HAP-1 (cell line): ENCODE data around the gene FAM229A.

Experiments used
- DNase-seq, 2 experiments: peaks; one replicate each; pipeline ENCODE4 v3.0.0-alpha.2; 2016 to 2020; ENCODE audit warnings: low spot score in 2 of 2
- H3K27me3 ChIP-seq: fragments of 250-450 bp; sonication (Bioruptor Pico); 2 replicates; pipeline ENCODE4 v1.5.1; 2020; ENCODE audit warnings: low read depth, mild to moderate bottlenecking, moderate library complexity
- H3K36me3 ChIP-seq: fragments of 250-450 bp; sonication (Bioruptor Pico); replicated peaks from 2 replicates; pipeline ENCODE4 v1.5.1; 2020; ENCODE audit warnings: mild to moderate bottlenecking
- H3K4me1 ChIP-seq: fragments of 250-450 bp; sonication (Bioruptor Pico); 2 replicates; pipeline ENCODE4 v1.5.1; 2020; ENCODE audit warnings: mild to moderate bottlenecking
- H3K4me3 ChIP-seq: fragments of 250-450 bp; sonication (Bioruptor Pico); 2 replicates; pipeline ENCODE4 v1.5.1; 2020; ENCODE audit warnings: mild to moderate bottlenecking, moderate library complexity
- H3K9me3 ChIP-seq: fragments of 250-450 bp; sonication (Bioruptor Pico); 2 replicates; pipeline ENCODE4 v1.5.1; 2020; ENCODE audit warnings: mild to moderate bottlenecking, moderate library complexity
- in situ Hi-C: fragments of 300-500 bp; cut with MboI; formaldehyde crosslinking; loops from 3 replicates; pipeline ENCODE4 v1.14.3; 2020; ENCODE audit warnings: low sequenced_read_pairs, inconsistent platforms, mixed read lengths

Gene FAM229A

DNA sequence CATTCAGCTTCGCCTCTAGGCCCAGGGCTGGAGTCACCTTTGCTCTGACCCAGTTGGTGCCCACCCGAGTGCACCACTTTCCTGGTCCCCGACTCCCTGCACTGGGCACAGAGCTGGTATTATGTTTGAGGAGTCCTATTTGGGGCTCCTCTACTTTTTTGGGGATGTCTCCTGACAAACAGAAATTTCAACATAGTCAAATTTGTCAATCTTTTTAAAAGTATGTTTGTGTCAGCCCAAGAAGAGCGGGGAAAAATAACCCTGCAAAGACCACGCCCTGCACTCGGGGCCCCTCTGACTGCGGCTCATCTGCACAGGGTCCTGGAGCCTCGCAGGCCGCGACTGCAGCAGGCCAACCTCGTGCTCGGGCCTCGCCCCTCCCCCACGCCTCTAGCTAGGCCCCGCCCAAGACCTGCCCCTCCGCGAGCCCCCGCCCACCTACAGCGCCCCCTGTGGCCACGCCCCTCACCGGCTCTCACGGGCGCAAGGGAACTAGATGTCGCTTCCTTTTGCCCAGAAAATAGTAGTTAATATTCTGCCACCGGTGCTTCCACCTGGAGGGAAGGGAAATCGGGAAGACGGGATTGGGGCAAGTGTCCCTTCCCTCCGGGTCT lies 11.4 kb downstream of the FAM229A start:
- in situ Hi-C loops = no loop called here
- Histone ChIP-seq H3K9me3 (0 out of 2 replicates have a peak, but pooled peaks cover 5% of the 10 kb centered on the region), H3K27me3 (no peaks in the 10 kb centered on the region), H3K36me3 (peaks cover 3% of the 10 kb centered on the region; the same call in 1 of the 2 replicates), H3K4me1 (peaks cover 8% of the 10 kb centered on the region), H3K4me3 (peak overlapping the region; percentile 59)
- DNase-seq = peak; percentile 55 to 88

DNA sequence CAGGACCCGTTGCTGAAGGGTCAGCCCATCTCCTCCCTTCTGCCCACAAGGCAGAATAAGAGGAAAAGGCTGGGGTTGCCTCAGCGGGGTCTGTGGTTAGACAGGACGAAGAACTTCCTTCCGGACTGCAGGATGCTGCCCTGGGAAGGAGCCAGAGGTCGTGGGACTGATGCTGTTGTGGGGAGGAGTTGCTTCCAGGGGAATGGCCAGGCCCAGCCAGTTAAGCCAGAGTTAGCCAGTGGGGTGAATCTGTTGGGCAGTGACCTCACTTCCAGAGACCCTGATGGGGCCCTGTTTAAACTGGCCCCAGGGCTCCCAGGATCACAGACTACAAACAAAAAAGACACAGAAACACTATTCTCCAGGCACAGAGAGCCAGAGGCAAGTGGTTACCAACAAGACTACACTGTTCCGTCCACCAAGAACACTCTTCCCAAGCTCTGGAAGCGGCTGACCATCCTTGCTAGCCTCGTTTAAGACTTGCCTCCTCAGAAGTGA lies 13.0 kb downstream of the FAM229A start:
- DNase-seq = no peak
- H3K36me3 ChIP-seq = peaks cover 3% of the 10 kb centered on the region; the same call in 1 of the 2 replicates
- in situ Hi-C loops = no loop called here
- H3K4me3 ChIP-seq = no peak overlapping the region
- H3K4me1 ChIP-seq = peaks cover 8% of the 10 kb centered on the region
- H3K27me3 ChIP-seq = no peaks in the 10 kb centered on the region
- 0 out of 2 replicates have a peak, but pooled peaks cover 5% of the 10 kb centered on the region for H3K9me3 ChIP-seq

DNA sequence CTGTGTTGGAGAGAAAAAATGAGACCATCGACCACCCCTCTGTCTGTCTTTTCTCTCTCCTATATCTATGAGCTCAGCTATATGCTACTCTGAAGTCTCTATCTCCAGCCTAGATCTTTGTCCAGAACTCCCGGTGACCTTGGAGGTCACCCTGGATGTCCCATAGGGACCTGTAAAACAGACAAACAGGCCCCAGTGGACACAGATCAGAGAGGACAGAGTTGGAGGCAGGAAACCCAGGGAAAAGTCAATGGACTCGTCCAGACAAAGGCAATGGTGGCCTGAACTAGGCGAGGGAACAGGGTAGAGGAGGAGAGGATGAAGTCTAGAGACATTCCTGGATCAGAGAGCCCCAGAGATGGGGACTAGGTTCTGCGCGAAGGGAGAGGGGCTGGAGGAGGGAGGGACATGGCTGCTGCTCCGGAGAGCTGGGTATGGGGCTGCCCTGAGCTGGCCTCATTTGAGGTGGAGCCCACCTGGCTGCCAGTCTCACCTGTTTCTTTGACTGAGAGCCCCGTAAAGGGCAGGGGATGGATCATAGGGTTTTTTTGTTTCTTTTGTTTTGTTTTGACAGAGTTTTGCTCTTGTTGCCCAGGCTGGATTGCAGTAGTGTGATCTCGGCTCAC lies 15.6 kb downstream of the FAM229A start:
- H3K4me3 ChIP-seq = no peak overlapping the region
- no peak for DNase-seq
- peaks cover 3% of the 10 kb centered on the region; the same call in 1 of the 2 replicates for H3K36me3 ChIP-seq
- no peaks in the 10 kb centered on the region for H3K27me3 ChIP-seq
- 0 out of 2 replicates have a peak, but pooled peaks cover 5% of the 10 kb centered on the region for H3K9me3 ChIP-seq
- in situ Hi-C loops = no loop called here
- H3K4me1 ChIP-seq = peaks cover 3% of the 10 kb centered on the region; the same call in 1 of the 2 replicates

DNA sequence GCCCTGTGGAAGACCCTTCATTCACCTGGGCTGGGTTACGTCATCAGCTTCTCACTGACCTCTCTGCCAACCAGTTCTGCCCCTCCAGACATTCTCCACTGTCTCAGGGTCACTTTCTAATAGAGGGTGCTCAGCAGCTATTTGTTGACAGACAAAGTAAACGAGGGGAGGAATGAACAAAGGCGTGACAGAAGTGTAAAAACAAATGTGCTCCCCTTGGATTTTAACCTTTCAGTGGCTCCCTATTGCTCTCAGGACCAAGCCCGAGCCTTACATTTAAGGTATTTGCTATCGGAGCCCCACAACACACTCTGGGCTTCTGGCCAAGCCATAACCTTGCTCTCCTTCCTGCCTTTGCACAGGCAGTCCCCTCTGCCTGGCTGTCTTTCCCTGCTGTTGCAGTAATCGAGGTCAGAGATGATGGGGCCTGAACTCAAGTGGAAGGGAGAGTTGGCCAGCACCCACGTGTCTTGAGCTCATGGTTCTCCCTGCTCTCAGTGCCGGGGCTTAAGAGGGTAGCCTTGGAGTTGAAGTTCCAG lies 16.9 kb downstream of the FAM229A start:
- no peaks in the 10 kb centered on the region for H3K9me3 ChIP-seq
- in situ Hi-C loops = no loop called here

DNA sequence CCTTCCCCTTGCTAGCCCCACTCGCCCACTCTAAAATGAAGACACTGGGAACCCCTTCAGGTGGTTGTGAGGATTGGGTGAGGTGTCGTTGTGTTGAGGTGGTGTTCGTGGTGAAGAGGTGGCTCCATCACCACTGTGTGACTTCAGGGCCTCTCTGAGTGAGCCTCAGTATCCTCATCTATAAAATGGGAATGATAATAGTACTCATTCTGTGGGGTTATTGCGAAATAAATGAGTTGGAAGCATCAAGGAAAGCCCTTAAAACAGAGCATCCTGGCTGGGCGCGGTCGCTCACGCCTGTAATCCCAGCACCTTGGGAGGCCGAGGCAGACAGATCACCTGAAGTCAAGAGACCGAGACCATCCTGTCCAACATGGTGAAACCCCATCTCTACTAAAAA lies 19.6 kb downstream of the FAM229A start:
- H3K36me3 ChIP-seq = no peaks in the 10 kb centered on the region
- H3K4me1 ChIP-seq = no peaks in the 10 kb centered on the region
- no peaks in the 10 kb centered on the region for H3K27me3 ChIP-seq
- H3K4me3 ChIP-seq = no peak overlapping the region
- no peaks in the 10 kb centered on the region for H3K9me3 ChIP-seq
- no peak for DNase-seq
- in situ Hi-C loops = no loop called here

More for the DNA sequence above, 16.9 kb downstream of the FAM229A start:
- Histone ChIP-seq H3K36me3 (no peaks in the 10 kb centered on the region), H3K27me3 (no peaks in the 10 kb centered on the region), H3K4me3 (no peak overlapping the region), H3K4me1 (no peaks in the 10 kb centered on the region)
- DNase-seq = no peak

DNA sequence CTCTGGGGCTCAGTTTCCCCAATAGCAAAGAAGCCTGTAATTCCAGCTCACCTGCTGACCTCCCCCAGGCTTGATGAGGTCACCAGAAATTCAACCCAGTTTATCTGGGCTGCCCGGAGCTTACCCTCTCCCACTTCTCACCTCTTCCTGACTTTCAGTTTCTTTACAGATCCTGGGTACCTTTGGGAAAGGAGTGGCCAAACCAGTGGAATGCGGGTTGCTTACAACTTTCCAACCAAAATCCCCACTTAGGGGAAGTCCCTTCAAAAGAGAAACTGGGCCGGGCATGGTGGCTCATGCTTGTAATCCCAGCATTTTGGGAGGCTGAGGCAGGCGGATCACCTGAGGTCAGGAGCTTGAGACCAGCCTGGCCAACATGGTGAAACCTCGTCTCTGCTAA lies 20.3 kb downstream of the FAM229A start:
- Histone ChIP-seq H3K36me3 (no peaks in the 10 kb centered on the region), H3K4me1 (no peaks in the 10 kb centered on the region), H3K9me3 (no peaks in the 10 kb centered on the region), H3K4me3 (no peak overlapping the region), H3K27me3 (no peaks in the 10 kb centered on the region)
- in situ Hi-C loops = no loop called here
- no peak for DNase-seq

DNA sequence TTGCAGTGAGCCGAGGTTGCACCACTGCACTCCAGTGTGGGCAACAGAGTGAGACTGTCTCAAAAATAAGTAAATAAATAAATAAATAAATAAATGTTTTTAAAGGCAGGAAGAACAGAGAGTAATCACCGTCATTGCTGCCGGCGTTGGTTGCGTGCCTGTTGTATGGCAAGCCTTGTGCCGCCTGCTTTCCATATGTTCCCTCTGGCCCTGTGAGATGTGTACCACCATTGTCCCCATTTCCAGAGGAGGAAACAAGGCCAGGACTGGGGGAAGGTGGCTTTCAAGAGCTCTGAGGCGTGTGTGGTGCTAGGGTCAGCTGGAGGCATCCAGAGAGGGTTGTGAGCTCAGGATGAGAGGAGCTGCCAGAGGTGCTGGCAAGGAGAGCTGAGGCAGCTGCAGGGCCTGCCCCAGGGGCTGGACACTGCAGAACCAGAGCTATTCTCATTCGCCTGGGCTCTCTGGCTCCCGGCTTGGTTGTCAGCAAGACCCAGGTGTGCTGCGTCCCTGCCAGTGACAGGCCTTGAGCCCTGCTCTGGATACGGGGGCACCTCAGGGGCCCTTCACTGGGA lies 21.0 kb downstream of the FAM229A start:
- H3K36me3 ChIP-seq = no peaks in the 10 kb centered on the region
- no peaks in the 10 kb centered on the region for H3K27me3 ChIP-seq
- H3K4me1 ChIP-seq = peaks cover 3% of the 10 kb centered on the region; the same call in 1 of the 2 replicates
- H3K9me3 ChIP-seq = no peaks in the 10 kb centered on the region
- no peak overlapping the region for H3K4me3 ChIP-seq
- in situ Hi-C loops = no loop called here
- DNase-seq = no peak

DNA sequence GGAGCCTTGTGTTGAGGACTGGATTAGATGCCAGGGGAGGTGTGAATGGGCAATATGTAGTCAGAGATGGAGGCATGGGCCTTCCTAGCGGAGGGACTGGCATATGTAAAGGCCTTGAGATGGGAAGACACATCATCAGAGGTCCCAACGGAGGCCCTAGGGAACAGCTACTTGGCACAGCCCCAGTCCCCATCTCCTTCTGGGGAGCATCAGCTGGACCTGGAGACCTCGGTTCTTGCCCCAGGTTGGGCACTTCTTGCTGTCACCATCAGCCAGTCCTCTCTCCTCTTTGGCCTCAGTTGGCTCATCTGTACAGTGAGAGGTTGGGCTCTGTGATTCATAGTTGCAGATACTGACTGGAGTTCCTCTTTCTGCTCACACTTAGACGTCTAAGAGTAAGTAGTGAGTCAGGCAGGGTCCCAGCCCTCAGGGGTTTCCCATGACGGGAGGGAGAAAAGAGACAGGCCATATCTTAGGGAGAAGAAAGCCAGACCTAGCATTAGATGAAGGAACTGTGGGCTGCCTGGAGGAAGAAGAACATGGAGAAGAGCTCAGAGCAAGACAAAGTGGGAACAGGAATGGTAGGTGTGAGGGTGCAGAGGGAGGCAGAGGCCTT lies 22.8 kb downstream of the FAM229A start:
- H3K9me3 ChIP-seq = no peaks in the 10 kb centered on the region
- in situ Hi-C loops = no loop called here
- H3K4me1 ChIP-seq = peaks cover 7% of the 10 kb centered on the region
- peaks cover 7% of the 10 kb centered on the region for H3K36me3 ChIP-seq
- no peak overlapping the region for H3K4me3 ChIP-seq
- DNase-seq = no peak
- H3K27me3 ChIP-seq = no peaks in the 10 kb centered on the region

DNA sequence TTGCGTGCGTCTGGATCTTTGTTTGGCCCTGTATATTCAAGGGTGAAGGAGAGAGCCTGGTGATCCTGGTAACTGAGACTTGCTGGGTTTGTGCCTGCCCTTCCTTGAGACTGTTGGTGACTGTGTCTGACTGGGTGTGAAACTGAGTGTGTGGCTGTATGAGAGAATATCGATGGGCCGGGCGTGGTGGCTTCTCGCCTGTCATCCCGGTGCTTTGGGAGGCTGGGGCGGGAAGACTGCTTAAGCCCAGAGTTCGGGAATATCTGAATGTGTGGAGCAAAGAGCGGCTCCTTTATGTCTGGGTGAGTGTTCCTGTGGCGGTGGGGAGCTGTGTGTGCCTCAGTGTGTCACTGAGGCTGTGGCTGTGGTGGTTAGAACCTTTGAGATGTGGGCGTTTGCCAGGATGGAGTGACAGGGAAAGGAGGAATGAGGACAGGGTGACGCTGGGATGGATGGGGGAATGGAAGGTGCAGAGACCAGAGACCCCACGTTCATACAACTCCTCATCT lies 23.6 kb downstream of the FAM229A start:
- Histone ChIP-seq H3K27me3 (no peaks in the 10 kb centered on the region), H3K36me3 (peaks cover 15% of the 10 kb centered on the region), H3K4me3 (no peak overlapping the region), H3K4me1 (peaks cover 12% of the 10 kb centered on the region), H3K9me3 (no peaks in the 10 kb centered on the region)
- DNase-seq = no peak
- in situ Hi-C loops = no loop called here

DNA sequence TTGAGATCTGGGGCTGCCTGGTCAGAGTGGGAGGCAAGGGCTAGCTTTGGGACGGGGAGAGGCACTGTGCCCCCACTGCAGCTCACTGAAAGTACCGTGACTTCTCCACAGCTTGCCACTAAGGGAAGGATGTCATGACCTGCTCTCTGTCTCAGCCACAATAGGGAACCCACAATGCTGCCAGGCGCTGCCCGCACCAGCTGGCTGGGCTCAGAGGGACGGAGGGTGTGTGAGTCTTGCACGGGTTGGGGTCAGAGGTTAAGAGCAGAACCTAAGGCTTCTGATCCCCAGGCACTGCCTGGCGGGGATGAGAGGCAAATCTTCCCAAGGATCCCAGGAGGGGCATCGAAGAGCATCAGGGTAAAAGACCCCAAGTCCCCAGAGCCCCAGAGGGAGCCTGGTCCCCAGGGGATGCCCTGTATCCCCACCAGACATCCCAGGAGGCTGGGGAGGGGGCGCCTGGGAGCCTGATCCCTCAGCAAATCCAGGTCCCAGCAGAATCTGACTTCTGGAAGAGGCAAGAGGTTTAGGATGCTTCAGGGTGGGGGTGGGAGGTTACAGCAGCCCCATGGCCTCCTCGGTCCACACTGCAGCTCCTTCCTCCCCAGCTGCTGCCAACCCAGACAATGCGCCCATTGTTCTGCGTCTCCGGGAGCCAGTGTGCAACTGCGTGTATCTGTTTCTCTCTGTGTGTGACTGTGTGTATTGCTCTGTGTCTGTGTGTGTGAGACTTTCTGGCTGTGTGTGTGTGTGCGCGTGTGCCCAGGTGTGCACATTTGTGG lies 24.2 kb downstream of the FAM229A start:
- Histone ChIP-seq H3K27me3 (no peaks in the 10 kb centered on the region), H3K9me3 (no peaks in the 10 kb centered on the region), H3K36me3 (peaks cover 22% of the 10 kb centered on the region), H3K4me1 (peaks cover 12% of the 10 kb centered on the region), H3K4me3 (no peak overlapping the region)
- DNase-seq = no peak
- in situ Hi-C loops = no loop called here

DNA sequence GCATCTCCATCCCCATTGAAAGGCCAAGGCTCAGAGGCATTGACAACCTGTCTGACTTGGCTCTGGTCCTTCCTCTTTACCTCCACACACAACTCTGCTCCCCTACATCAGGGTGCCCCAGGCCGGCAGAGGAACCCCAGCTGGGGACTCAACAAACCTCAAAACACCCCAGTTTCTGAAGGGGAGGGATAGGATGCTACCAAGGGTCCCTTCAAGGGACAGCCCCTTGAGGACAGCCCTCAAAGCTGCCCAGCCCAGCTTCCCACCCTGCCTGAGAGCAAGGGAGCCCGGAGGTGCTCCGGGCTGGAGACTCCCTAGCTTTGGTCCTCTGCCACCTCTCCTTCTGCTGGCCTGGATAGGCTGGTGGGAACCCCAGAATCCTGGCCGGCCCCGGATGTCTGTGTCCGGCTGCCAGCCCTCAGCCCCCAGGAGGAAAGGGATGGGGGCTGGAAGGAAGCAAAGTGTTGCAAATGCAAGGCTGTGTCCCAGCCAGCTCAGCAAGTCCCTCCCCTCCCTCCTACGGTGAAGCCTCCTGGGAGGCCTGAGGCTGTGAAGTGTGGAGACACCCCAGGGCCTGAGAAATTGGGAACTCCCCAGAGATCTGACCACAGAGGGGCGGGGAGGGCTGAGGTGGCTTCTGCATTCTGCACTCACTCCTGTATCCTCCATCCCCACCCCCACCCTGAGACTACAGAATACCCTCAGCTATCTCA lies 25.2 kb downstream of the FAM229A start:
- Histone ChIP-seq H3K36me3 (peaks cover 31% of the 10 kb centered on the region), H3K4me1 (peaks cover 12% of the 10 kb centered on the region), H3K9me3 (no peaks in the 10 kb centered on the region), H3K4me3 (no peak overlapping the region), H3K27me3 (no peaks in the 10 kb centered on the region)
- DNase-seq = no peak
- in situ Hi-C loops = no loop called here

DNA sequence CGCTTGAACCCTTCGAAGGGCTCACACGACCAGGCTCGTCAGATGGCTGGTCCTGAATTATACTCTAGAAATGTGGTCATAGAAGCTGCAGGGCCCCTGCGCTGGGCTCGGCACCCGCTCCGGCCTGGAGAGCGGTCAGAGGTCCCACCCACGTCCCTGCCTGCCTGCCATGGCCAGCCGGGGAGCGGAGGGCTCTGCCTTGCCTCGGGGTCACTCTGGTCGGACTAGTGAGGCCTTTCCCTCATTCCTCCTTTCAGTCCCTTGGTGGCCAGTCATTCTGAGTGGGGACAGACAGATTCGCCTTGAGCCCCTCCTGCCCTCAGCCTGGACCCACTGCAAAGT lies 25.7 kb downstream of the FAM229A start:
- Histone ChIP-seq H3K4me1 (peaks cover 12% of the 10 kb centered on the region), H3K36me3 (peaks cover 37% of the 10 kb centered on the region), H3K9me3 (no peaks in the 10 kb centered on the region), H3K4me3 (peak overlapping the region; percentile 66), H3K27me3 (no peaks in the 10 kb centered on the region)
- in situ Hi-C loops = no loop called here
- DNase-seq = no peak
